ENCODE results near the gene SPRY1.

Gene SPRY1

DNA sequence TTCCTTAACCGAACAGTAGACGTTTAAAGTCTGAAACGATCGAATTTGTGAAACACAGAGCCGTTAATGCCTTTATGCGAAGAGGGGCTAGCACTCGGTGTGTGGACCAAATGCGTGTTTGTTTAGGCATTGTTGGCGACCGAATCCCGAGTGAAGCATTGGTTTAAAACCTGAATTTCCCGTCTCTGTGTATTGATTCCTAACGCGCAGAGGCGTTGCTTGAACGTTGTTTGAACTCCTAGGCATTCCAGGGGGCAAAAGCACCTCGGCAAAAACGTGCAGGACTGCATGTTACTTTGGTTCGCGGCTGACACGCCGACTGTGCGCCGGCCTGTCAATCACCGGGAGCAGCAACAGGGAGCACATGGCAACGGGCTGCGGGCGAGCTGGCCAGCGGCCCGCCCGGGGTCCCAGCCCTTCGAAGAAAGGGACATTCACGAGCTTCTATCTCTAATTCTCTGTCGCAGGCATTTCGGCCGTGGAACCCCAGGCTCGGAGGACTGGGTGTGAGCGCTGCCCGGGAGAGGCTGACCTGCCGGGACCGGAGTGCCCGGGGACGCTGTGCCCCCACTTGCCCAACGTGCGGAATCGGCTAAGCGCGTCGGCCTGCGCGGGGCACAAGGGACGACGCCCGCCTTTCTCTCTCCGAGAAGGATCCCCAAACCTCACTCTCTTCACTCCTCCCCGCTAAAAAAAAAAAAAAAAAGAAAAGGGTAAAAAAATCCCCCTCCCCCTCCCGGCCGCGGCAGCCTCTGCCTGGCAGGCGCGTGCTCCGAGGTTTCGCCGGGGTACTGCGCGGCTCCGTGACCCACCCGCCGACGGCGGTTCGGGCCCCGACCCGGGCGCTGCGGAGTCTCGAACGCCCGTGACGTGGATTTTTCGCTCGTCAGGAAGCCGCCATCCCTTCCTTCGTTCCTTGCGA lies 810 bp downstream of the SPRY1 start:
- H3K4me1 ChIP-seq (ENCODE audit: insufficient read depth, low read length, poor library complexity, severe bottlenecking): peaks cover 29% of the 10 kb centered on the region
- 0 out of 2 replicates have a peak, but pooled peaks cover 3% of the 10 kb centered on the region for H3F3A ChIP-seq (ENCODE audit: low read depth)
- H3K4me2 ChIP-seq (ENCODE audit: low read depth, low read length, poor library complexity, severe bottlenecking): peak overlapping the region; percentile 91
- H3K9me2 ChIP-seq (replicated peaks; ENCODE audit: low read depth, low read length): no peaks in the 10 kb centered on the region
- peak overlapping the region; percentile 28; the same call in 1 of the 2 replicates for H2AFZ ChIP-seq (ENCODE audit: low read length)
- H3K4me3 ChIP-seq (ENCODE audit: low read length, poor library complexity, severe bottlenecking): peak overlapping the region; percentile 78
- H3K36me3 ChIP-seq (ENCODE audit: insufficient read depth, low read length): peaks cover 15% of the 10 kb centered on the region
- peaks cover 36% of the 10 kb centered on the region for H4K20me1 ChIP-seq (ENCODE audit: insufficient read depth, low read length, poor library complexity, severe bottlenecking)
- peak overlapping the region; percentile 89 for H3K9ac ChIP-seq (ENCODE audit: low read depth, low read length, poor library complexity, severe bottlenecking)
- H3K79me2 ChIP-seq (ENCODE audit: insufficient read depth, low read length): peaks cover 62% of the 10 kb centered on the region
- TF ChIP-seq EZH2phosphoT487 (IDR thresholded peaks at IDR 0.05; ENCODE audit: borderline replicate concordance): no peak
- TF ChIP-seq, protein P1, sequence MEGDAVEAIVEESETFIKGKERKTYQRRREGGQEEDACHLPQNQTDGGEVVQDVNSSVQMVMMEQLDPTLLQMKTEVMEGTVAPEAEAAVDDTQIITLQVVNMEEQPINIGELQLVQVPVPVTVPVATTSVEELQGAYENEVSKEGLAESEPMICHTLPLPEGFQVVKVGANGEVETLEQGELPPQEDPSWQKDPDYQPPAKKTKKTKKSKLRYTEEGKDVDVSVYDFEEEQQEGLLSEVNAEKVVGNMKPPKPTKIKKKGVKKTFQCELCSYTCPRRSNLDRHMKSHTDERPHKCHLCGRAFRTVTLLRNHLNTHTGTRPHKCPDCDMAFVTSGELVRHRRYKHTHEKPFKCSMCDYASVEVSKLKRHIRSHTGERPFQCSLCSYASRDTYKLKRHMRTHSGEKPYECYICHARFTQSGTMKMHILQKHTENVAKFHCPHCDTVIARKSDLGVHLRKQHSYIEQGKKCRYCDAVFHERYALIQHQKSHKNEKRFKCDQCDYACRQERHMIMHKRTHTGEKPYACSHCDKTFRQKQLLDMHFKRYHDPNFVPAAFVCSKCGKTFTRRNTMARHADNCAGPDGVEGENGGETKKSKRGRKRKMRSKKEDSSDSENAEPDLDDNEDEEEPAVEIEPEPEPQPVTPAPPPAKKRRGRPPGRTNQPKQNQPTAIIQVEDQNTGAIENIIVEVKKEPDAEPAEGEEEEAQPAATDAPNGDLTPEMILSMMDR (conservative IDR thresholded peaks at IDR 0.05; ENCODE audit: low read length): no peak
- H3K27me3 ChIP-seq (ENCODE audit: insufficient read depth, low read length, poor library complexity, severe bottlenecking): peaks cover 11% of the 10 kb centered on the region
- H3K9me3 ChIP-seq (ENCODE audit: insufficient read depth, low read depth, low read length): no peaks in the 10 kb centered on the region

DNA sequence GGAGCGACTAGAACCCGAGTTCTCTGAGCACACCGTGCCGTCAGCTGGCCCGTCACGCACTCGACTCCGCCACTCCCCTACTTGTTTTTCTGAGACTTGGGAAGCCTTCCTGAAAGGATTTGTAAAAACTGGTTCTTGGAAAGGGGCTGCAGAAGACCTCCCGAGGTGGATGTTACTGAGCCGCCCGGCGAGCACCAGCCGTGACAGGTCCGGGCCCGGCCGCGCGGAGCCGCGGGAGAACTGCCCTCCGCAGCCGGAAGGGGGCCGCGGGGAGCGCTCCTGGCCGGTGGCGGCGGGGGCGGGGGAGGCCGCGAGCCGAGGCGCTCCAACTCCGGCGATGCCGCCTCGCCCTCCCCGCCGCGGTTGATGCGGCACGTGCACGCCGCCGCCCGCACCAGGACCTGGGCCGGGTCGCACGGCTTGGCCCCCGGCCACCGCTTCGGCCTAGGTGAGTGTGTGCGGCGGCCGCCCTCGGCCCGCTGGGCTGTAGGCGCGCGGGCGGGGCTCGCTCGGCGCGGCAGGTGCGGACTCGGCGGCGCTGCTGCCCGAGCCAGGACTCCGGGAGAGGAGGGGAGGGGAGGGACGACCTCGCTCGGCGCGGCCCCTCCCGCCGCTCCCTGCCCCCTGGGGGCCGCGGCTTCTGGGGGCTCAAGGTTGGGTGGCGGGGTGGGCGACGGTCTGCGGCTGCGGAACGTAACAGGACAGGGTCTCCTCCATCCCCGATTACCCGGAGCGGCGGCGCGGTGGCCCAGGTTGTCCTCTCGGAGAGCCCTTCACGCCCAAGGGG lies 1.7 kb downstream of the SPRY1 start:
- Histone ChIP-seq H3K4me3 (ENCODE audit: low read length, poor library complexity, severe bottlenecking) (peak overlapping the region; percentile 78), H3K9ac (ENCODE audit: low read depth, low read length, poor library complexity, severe bottlenecking) (peak overlapping the region; percentile 89), H3K9me3 (ENCODE audit: insufficient read depth, low read depth, low read length) (no peaks in the 10 kb centered on the region), H2AFZ (ENCODE audit: low read length) (0 out of 2 replicates have a peak overlapping the region, but pooled peaks have one; percentile 28), H3K4me2 (ENCODE audit: low read depth, low read length, poor library complexity, severe bottlenecking) (peak overlapping the region; percentile 91), H3K4me1 (ENCODE audit: insufficient read depth, low read length, poor library complexity, severe bottlenecking) (peaks cover 38% of the 10 kb centered on the region), H3K27me3 (ENCODE audit: insufficient read depth, low read length, poor library complexity, severe bottlenecking) (peaks cover 11% of the 10 kb centered on the region), H3K9me2 (replicated peaks; ENCODE audit: low read depth, low read length) (no peaks in the 10 kb centered on the region), H3F3A (ENCODE audit: low read depth) (0 out of 2 replicates have a peak, but pooled peaks cover 3% of the 10 kb centered on the region), H3K36me3 (ENCODE audit: insufficient read depth, low read length) (peaks cover 24% of the 10 kb centered on the region), H4K20me1 (ENCODE audit: insufficient read depth, low read length, poor library complexity, severe bottlenecking) (peaks cover 44% of the 10 kb centered on the region), H3K79me2 (ENCODE audit: insufficient read depth, low read length) (peaks cover 71% of the 10 kb centered on the region)
- TF ChIP-seq EZH2phosphoT487 (IDR thresholded peaks at IDR 0.05; ENCODE audit: borderline replicate concordance): no peak
- TF ChIP-seq, protein P1 (conservative IDR thresholded peaks at IDR 0.05; ENCODE audit: low read length): peak; percentile 34; the same call in 1 of the 2 replicates

DNA sequence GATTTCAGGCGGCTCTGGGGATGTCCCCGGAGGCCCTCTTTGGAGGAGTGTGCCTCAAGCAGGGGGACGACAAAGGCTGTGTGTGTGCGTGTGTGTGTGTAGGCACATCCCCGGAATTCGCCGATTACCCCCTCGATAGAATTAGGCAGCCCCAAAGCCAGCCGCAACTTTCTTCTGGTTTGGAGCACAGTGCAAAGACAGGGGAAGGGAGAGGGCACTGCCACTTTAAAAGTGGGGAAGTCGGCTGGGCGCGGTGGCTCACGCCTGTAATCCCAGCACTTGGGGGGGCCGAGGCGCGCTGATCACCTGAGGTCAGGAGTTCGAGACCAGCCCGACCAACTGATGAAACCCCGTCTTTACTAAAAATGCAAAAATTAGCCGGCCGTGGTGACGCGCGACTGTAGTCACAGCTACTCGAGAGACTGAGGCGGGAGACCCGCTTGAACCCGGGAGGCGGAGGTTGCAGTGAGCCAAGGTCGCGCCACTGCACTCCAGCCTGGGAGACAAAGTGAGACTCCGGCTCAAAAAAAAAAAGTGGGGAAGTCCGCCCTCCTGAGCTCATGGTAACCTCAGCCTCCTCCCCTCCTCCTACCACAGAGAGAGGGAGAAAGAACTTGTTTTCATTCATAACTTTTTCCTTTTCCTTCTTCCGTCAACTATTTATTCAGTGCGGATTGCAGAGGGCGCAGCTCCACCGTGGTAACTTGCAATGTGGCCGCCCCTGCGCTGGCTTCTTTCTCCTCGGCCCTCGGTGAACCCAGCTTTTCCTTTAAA lies 2.4 kb downstream of the SPRY1 start:
- Histone ChIP-seq H3K9ac (ENCODE audit: low read depth, low read length, poor library complexity, severe bottlenecking) (peak overlapping the region; percentile 89), H2AFZ (ENCODE audit: low read length) (peak overlapping the region; percentile 13; the same call in 1 of the 2 replicates), H3K4me3 (ENCODE audit: low read length, poor library complexity, severe bottlenecking) (peak overlapping the region; percentile 78), H3K9me2 (replicated peaks; ENCODE audit: low read depth, low read length) (no peaks in the 10 kb centered on the region), H3K79me2 (ENCODE audit: insufficient read depth, low read length) (peaks cover 79% of the 10 kb centered on the region), H4K20me1 (ENCODE audit: insufficient read depth, low read length, poor library complexity, severe bottlenecking) (peaks cover 52% of the 10 kb centered on the region), H3F3A (ENCODE audit: low read depth) (no peaks in the 10 kb centered on the region), H3K9me3 (ENCODE audit: insufficient read depth, low read depth, low read length) (no peaks in the 10 kb centered on the region), H3K4me2 (ENCODE audit: low read depth, low read length, poor library complexity, severe bottlenecking) (peak overlapping the region; percentile 89), H3K36me3 (ENCODE audit: insufficient read depth, low read length) (peaks cover 31% of the 10 kb centered on the region), H3K27me3 (ENCODE audit: insufficient read depth, low read length, poor library complexity, severe bottlenecking) (peaks cover 11% of the 10 kb centered on the region), H3K4me1 (ENCODE audit: insufficient read depth, low read length, poor library complexity, severe bottlenecking) (peaks cover 40% of the 10 kb centered on the region)
- TF ChIP-seq EZH2phosphoT487 (IDR thresholded peaks at IDR 0.05; ENCODE audit: borderline replicate concordance): no peak
- TF ChIP-seq, protein P1 (conservative IDR thresholded peaks at IDR 0.05; ENCODE audit: low read length): peak; percentile 61

Data from Loucy (cell line).